IPS-NIHi11 (cell line): Measurements from ENCODE around the gene ADIPOR2.

Experiments
- DNase-seq: peaks from one replicate; pipeline ENCODE4 v3.0.0; 2012; ENCODE audit warnings: mixed read lengths, low spot score

The ADIPOR2 gene

DNA sequence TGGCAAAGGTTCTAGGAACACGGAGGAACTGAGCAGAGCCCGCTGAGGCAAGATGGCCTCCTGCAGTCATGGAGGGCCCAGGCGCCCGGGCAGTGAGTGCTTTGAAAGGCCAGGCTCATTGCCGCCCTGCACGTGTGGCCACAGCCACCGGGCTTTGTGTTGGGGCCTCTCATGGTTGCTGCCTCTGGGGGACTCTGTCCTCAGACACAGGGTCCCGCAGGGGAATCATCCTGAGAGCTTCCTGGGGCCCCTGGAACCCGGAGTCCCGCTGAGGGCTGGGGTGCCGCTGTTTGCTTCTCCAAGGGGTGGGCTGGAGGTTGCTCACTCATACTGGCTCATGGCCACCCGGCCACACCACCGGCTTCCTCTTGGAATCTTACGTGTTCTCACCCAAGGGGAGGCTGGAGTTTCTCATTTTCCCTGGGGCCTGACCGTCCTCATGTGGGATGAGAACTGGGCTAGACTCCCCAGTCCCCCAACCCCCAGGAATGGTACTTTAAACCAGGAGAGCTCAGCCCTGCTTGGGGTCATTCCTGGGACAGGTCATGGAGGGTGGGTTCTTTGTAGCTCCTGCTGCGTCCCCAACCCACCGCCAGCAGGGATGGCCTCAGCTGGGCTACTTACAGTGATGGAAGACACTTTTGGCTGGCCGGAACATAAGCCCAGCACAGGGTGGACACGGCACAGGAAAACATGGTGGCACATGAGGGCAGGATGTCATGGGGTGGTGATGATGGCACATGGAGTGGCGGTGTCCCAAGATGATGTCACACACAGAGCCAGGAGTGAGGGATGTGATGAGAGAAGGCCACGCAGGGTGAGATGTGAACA lies 108.4 kb downstream of the ADIPOR2 start:
- no peak for DNase-seq

DNA sequence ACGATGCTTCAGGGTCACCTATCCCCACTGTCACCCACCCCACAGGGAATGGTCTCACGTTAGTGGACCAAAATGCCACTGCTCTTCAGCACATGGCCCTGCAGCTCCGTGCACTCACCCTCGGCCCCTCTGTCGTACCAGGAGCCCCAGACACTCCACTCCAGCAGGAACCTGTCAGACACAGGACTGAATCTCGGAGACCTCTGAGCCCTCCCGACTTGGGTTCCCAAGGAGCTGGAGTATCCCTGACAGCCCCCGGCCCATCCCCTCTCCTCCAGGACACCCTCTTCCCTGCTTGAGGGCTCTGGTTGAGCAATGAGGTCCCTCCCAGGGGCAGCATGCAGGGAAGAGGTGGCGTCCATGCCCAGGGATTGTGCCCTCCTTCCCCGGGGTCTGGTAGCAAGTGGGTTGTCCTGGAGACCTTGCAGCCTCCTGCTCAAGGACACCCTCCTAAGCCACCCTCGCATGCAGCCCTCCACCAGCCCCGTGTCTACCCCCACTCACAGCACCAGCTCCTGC lies 109.1 kb downstream of the ADIPOR2 start:
- DNase-seq = no peak

DNA sequence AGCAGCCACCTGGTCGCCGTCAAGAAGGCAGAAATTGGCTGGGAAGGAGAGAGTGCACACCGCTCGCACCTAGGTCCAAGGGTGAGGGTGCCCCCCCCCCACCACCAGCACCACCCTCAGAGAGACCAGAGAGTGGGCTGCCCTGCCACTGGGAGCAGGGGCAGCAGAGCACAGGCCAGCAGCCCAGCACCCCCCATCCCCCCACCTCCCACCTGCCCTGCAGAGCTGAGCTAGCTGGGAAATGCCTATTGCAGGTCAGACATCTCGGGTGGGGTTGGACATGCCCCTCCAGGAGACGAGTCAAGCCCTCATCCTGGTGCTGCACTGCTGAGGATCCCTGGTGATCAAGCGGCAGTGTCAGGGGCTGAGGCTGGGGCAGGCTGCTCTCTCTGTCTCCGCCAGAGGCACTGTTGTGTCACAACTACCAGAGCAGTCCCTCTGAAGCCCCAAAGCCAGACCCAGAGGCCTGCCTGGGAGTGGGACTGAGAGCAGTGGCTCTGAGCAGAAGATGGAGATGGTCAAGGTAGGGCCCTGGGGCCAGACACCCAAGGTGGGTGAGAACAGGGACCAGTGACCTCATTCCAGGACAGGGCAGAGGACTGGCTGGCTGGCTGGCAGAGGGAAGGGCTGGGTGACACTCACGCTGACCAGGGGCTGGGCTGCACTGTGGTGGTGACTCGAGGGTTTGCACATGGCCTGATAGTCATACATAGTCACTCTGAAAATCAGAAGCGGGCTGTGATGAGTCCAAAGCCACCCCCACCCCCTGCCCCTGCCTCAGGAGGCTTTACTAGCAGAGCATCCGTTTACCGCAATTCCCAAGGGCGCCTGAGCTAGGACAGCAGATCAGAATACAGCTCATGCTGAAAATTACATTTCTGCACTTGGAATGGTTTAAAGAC lies 109.8 kb downstream of the ADIPOR2 start:
- peak; percentile 52 for DNase-seq

DNA sequence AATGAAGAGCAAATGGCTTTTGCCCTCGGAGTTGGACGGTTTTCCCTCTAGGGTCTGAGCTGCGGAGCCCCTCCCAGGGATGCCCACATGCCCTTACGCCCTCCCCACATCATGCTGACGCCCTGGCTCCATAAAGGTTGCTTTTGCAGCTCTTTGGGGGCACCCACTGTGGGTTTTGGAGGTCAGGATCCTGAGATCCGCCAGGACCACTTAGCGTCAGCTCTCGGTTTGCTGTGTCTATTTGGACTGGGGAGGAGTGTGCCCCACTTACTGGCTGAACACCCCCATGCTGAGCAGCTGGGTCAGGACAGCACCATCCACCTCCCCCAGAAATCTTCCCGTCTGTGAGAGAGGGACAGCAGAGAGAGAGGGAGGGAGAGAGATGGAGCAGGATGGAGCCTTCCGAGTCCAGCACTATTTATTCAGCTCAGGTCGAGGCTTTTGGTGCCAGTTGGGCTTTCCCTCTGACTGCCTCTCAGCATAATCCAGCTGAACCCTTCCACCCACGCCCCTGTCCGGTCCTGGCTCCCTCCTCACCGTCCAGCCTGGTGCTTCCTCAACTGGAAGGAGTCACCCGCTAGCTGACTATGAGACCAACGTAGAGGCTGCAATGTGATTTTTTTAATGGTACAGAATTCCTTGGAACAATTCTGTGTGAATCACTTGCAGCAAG lies 110.6 kb downstream of the ADIPOR2 start:
- DNase-seq = no peak

DNA sequence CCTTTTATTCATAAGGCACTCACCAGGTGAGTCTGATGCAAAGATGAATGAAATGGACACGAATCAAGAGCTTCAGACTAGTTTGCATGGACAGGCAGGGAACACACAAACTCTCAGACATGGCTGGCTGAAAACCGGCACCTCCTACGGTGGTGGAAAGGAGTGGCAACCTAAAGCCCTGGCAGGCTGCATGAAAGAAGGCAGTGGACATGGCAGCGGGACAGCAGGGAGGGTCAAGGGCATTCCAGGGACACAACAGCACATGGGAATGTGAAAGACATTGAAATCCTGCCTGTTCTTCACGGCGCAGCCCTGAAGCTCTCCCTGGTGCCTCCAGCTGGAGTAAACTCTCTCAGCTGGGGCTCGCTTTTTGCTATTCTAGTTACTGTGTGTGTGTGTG lies 112.9 kb downstream of the ADIPOR2 start:
- no peak for DNase-seq

DNA sequence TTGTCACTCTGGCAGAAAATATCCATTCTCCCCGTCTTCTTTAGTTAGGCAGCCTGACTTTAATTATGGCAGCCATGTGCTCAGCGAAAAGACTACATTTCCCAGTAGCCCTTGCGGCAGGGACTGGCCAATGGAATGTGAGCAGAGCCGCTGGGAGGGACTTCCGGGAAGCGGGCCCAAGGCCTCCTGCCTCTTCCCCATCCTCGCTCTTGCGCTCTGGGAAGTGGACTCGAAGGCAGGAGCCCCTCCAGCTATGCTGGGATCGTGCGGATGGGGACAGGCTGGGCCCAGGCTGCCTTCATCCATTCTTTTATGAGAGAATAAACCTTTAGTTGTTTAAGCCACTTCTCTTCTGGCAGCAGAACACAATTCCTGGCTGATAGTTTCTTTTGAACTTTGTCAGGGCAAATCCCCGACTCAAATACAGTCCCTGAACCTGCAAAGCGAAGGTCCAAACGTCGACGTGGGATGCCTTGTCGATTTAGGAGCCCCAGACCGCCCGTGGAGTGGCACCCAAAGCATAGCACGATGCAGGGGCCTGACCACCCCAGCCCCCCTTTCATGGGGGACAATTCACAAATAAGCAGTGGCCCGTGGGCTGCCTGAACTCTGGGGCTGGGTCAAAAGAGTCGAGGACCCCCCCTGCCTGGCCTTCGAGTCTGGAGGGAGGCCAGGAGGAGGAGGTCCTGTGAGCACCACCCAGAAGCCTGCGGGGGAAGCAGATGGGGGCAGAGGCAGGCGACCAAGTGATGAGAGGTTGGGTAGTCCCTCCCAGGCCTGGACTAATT lies 113.9 kb downstream of the ADIPOR2 start:
- peak; percentile 96 for DNase-seq

DNA sequence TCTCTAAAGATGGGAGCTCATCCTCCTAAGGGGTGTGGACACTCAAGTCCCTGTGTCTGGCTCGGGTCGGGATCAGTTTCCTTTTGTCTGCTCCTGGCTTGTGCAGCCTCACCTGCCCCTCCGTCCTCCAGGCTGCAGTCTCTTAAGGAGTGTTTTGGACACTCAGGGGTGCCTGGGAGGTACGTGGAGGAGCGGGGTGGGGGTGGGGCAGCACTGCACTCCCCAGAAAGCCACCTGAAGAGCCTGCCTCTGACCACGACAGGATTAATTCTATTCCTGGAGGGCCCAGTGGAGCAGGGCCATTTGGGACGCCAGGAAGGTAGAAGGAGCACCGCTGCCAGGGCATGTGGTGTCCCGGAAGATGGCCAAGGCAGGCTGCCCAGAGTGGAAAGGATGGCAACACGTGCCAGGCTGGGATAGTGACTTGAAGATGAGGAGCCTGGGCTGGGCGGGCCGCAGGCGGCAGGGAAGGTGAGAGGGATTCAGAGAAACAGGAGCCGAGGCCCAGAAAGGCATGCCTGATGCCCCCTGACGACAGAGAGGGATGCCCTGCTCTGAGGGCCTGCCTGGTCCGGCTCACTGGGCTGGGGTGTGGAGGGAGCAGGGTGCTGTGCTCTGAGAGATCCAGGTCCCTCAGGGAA lies 114.7 kb downstream of the ADIPOR2 start:
- no peak for DNase-seq

DNA sequence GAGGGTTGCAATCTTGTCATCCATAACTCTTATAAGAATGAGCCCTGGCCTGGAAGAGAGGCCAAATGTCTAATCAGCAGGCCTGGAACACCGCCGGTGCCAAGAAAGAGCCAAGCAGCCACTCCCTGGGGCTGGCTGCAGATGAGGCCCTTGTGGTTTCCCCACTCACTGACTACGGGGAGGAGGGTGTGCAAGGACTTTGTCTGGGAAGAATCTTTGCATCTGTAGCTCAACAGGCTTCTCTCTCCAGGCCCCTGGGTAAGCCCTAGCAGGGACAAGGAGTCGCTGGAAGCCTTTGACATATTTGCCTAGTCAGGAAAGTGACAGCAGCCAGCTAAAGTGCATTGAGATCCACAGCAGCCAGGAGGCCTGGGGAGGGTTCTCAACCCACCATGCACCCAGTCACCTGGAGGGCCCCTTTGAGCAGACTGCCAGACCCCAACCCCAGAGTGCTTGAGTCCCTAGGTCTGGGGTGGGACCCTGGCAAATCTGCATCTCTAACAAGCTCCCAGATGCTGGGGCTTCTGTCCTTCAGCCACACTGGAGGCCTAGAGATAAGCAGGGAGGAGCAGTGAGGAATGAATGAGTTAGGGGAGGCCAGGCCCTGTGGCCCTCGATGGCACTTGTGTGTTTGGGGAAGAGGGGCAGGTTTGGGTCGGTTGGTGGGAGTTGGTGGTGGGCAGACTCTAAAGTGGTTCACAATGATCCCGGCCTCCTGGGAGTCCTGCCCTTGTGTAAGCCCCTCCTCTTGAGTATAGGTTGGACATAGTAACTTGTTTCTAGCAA lies 115.6 kb downstream of the ADIPOR2 start:
- no peak for DNase-seq

DNA sequence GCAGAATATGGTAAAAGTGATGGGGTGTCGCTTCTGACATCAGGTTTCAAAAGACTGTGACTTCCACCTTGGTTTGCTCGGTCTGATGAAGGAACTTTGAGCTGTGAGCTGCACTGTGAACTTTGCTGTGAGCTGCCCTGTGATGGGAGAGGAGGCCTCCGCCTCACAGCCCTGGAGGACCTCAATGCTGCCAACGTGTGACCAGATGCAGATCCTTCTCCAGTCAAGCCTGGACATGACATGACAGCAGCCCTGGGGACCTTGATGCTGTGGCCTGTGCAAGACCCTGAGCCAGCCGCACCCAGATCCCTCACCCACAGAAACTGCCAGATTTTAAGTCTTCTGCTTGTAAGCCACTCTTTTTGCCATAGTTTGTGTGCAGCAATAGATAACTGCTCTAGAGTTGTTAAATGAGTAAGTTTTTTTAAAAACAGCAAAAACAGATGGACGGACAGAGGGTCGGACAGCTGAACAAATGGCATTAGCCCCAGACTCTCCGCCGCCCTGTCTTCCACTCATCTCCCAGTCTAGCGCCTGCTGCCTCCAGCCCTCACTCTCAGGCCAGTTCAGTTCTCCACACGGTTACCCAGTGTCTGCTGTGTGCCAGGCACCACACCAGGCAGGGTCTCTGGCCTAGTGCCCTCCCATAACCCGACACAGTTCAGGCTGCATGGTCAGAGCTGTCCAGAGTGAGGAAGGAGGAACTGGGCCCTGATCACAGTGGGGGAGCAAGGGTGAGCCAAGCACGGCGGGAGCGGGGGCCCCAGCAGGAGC lies 116.4 kb downstream of the ADIPOR2 start:
- DNase-seq = no peak

DNA sequence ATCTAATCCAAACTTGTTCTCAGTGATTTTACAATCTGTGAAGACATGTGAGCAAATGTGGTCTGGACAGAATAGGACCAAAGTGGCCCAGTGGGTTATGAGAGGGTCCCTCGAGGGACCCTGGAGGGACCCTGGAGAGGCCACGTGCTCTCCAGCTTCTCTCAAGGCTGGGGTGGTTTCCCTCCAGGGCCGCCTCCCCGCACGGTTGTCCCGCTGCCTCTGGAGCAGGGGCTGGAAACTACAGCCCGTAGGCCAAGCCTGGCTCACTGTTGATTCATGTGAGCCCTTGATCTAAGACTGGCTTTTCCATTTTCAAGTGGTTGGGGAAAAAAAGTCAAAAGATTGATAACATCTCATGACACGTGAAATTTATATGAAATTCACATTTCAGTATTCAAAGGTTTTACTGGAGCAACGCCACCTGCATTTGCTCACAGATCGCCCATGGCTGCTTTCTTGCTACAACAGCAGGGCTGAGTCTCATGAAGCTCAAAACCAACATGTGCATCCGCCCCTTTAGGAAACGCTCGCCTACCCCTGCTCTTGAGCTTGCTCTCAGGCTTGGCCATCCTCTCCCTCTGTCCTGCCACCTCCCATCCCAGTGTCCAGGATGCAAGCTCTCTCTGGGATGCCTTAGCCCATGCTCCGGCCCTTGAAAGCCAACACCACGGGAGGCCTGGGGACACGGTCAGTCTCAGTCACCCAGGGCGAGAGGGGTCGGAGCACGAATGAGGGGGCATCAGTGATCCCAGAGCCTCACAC lies 117.3 kb downstream of the ADIPOR2 start:
- no peak for DNase-seq

DNA sequence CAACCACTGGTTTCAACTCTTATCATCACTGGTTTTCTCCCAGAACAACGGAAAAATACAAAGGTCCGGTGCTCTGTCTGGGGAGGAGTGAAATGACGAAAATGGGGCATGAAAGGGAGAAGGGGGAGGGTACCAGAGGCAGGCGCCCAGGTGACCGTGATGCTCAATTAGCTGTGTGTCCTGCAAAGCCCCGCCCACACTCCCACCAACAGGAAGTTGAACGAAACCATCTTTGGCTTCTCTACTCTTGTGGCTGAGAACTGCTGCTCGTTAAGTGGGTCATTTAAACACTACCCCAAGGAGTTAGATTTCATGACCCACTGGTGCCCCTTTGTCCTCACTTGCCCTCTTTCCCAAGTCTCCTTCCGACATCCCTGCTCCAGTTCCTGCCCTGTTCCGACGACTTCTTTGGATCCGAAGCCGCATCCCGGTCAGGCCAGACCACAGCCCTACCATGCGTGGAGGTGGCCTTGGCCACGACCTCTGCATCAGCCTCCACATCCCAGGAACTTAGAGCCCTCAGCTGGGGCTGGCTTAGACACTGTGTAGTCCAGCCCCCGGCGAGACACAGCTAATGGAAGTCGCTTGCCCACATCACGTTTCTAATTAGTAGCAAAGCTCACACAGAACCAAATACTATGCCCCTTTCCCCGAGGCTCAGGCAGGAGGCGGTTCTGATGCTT lies 118.1 kb downstream of the ADIPOR2 start:
- DNase-seq = no peak

DNA sequence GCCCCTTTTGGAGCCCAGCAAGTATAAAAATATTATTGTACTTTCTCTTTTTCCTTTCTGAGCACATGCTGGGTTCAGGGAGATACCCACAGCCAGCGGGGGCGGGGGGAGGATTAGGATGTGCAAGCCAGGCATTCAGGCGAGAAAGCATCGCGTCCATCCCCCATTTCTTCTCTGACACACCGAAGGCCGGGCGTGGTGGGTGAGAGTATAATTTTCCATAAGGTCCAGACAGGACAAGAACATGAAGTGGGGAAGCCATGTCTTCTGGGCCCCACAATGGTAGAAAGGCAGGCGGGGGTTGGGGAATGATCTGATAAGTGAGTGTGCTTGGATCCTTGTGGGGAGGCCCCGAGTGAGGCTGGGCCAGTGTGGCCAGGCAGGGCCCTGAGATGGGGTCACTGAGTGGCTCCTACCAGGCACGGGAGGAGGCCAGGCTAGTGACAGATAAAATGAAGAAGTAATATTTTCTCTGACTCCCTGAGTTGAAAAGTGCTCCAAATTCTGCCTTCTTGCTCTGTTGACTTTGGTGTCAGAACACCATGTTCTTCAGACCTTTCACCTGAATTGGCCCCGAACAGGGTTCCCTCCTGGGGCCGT lies 118.8 kb downstream of the ADIPOR2 start:
- no peak for DNase-seq

DNA sequence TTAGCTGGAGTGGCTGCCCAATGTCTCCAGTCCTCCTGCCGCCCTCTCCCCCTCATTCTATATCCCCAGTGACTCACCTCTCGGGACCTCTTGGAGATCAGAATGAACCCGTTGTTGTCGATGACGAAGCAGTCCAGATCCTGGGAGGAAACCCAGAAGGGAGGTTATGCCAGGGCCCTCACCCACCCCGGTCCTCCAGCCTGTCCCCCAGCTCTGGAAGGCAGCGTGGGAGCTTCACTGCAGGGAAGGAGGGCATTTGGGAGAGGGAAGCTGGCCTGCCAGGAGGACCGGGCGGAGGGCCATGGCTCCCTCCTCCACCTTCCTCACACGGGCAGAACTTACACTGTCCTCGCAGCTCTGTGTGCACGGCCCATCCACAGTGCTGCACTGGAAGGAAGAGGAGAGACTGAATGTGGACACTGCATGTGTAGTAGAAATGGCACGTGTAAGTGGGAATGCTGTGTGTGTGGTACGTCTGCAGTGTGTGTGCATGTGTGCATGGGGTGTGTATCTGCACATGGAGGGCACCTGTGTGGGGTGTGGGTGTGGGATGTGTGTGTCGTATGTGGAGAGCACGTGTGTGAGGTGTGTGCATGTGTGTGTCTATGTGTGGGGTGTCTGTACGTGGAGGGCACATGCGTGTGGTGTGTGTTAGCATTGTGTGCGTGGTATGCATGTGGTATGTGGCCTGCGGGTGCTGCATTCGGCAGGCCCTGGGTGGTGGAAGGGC lies 119.5 kb downstream of the ADIPOR2 start:
- no peak for DNase-seq

DNA sequence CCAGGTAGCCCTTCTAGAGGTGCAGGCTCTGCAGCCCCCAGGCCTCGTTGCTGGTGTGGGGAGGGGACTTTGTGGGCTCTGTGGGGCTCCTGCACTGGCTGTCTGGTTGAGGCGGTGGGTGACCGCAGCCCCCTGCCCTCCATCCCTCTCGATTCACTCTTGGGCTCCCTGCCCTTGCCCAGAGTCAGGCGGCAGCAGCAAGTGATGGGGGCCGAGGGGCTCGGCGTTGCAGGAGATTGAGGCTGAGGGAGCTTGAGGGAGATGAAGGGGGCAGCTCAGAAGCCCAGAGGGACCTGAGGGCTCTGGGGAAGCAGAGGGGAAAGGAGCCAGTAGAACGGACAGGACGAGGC lies 120.0 kb downstream of the ADIPOR2 start:
- DNase-seq = no peak

DNA sequence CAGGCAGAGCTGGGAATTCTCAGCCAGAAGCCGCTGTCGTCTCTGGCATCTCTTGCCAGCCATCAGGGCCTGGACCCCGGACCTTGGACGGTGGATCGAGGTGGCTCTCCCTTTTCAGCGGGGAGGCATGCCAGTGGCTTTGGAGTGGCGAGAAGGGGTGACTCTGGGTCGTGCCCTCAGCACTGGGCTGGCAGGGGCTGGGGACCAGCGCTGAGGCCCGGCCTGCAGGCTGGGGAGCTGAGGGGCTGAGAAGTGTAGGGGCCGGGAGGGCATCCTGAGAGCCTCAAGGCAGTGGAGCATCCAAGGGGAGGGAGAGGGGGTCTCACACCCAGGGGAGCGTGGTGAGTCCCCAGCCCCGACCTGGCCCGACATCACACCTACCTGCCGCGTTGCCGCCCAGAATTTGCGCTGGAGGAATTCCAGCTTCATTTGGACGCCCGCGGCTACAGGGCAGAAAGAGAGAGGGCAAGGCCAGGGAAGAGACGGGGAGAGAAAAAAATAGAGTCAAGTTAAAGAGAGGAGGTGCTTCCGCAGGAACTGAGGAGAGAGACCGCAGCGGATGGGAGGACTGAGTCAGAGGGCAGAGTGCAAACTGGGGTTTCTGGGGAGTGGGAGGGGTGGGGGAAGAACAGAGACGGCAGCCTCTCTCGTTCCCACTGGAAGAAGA lies 120.5 kb downstream of the ADIPOR2 start:
- DNase-seq = no peak

DNA sequence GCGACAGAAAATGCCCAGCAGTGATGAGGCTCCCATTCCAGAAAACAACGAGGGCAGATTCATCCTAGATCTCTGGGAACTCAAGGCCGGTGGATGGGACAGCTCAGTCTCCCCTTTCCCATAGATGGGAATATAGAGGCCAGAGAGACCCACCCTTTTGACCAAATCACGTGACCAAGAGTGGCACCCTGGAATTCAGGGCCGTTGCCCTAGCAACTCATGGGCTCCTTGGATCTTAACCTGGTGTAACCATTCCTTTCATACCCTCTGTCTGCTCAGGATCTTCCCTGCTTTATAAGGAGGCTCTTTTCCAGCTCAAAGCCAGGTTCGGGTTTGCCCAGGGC lies 121.0 kb downstream of the ADIPOR2 start:
- no peak for DNase-seq
